HCT116 (cell line): ENCODE measurements around the gene CRB3. TPM values are rescaled to one million over a fixed set of nuclear protein-coding genes. Genes with fewer than 3 reads are reported as not detected.

Experiments
- ATAC-seq: fragments of 200-7000 bp; cut with Tn5 transposase; 2 replicates; pipeline ENCODE4 v1.9.1; 2020; ENCODE audit warnings: mild to moderate bottlenecking, moderate library complexity
- BruUV-seq: library from RNA; stranded (reverse); fragments of 400-500 nt; replicated peaks from 2 replicates; lab custom pipeline; 2021; lab: Mats Ljungman, UMichigan
- CTCF ChIA-PET: fragments of 300-600 bp; sonication (Branson Sonifier 250); formaldehyde crosslinking; loops from one replicate; lab custom pipeline; 2021; ENCODE audit warnings: antibody characterized with exemption; lab: Charles Lee
- POLR2A ChIA-PET: fragments of 300-600, 350-600 bp; sonication (Branson Sonifier 250); formaldehyde crosslinking; loops from one replicate; lab custom pipeline; 2021; ENCODE audit warnings: antibody characterized with exemption; lab: Charles Lee
- RAD21 ChIA-PET, 2 experiments: fragments of 300-600 bp; sonication (Branson Sonifier 250); formaldehyde crosslinking; loops; one replicate each; lab custom pipeline; 2023; ENCODE audit warnings: low total read pairs in 2 of 2; ENCODE audit not compliant: uncharacterized antibody in 2 of 2, unreplicated experiment in 2 of 2, low non-redundant PET in 1 of 2; lab: Charles Lee
- DNase-seq: peaks from one replicate; pipeline ENCODE4 v3.0.0-alpha.2; 2010; ENCODE audit warnings: low read depth, low spot score
- H2AFZ ChIP-seq: fragments of 200-600 bp; shearing (Covaris generic), sonication (generic); 2 replicates; pipeline ENCODE4 v1.6.1; 2017; ENCODE audit warnings: low read depth, mixed run types, mixed read lengths, antibody characterized with exemption, low read length; ENCODE audit not compliant: poor library complexity, severe bottlenecking
- H3K27ac ChIP-seq: 2 replicates; pipeline ENCODE4 v1.5.1; 2012; ENCODE audit warnings: low read depth, low read length
- H3K27me3 ChIP-seq: fragments of 200-600 bp; sonication (generic); 2 replicates; pipeline ENCODE4 v1.6.1; 2016; ENCODE audit warnings: mixed run types, low read length, mixed read lengths; ENCODE audit not compliant: insufficient read depth
- H3K36me3 ChIP-seq, 2 experiments: fragments of 200-500 bp in 1 of 2; fragments of 200-600 bp in 1 of 2; sonication (Bioruptor generic) in 1 of 2; sonication (generic) in 1 of 2; 2 replicates each; pipeline versions ENCODE4 v1.5.1 to v1.6.1; 2014 to 2016; ENCODE audit warnings: low read length in 2 of 2, inconsistent platforms in 1 of 2, mixed read lengths in 1 of 2, mixed run types in 1 of 2; ENCODE audit not compliant: insufficient read depth in 2 of 2, control insufficient read depth in 1 of 2
- H3K4me1 ChIP-seq, 2 experiments: fragments of 200-600 bp in 1 of 2; sonication (generic) in 1 of 2; 2 replicates each; pipeline versions ENCODE4 v1.5.1 to v1.6.1; 2012 to 2017; ENCODE audit warnings: low read length in 2 of 2, inconsistent platforms in 1 of 2, mild to moderate bottlenecking in 1 of 2, mixed read lengths in 1 of 2, mixed run types in 1 of 2, moderate library complexity in 1 of 2; ENCODE audit not compliant: insufficient read depth in 2 of 2, control insufficient read depth in 1 of 2
- H3K4me2 ChIP-seq: fragments of 200-600 bp; sonication (generic); 2 replicates; pipeline ENCODE4 v1.6.1; 2017; ENCODE audit warnings: mixed run types, low read length, mixed read lengths
- H3K4me3 ChIP-seq, 2 experiments: fragments of 200-600 bp in 1 of 2; sonication (generic) in 1 of 2; replicated peaks in 1 of 2; 2 replicates each; pipeline ENCODE4 v1.5.1; 2011 to 2016; ENCODE audit warnings: low read length in 2 of 2, control low read depth in 1 of 2, low read depth in 1 of 2, mild to moderate bottlenecking in 1 of 2, mixed read lengths in 1 of 2, mixed run types in 1 of 2
- H3K79me2 ChIP-seq: fragments of 200-600 bp; sonication (generic); 2 replicates; pipeline ENCODE4 v1.6.1; 2017; ENCODE audit warnings: mild to moderate bottlenecking, mixed run types, low read length, moderate library complexity, mixed read lengths; ENCODE audit not compliant: insufficient read depth
- H3K9ac ChIP-seq: fragments of 200-600 bp; sonication (generic); 2 replicates; pipeline ENCODE4 v1.6.1; 2016; ENCODE audit warnings: low read length, mixed read lengths
- H3K9me2 ChIP-seq: fragments of 200-600 bp; sonication (generic), shearing (Covaris generic); 2 replicates; pipeline ENCODE4 v1.6.1; 2017; ENCODE audit warnings: mixed run types, mild to moderate bottlenecking, moderate library complexity; ENCODE audit not compliant: insufficient read depth
- H3K9me3 ChIP-seq, 2 experiments: fragments of 200-500 bp in 1 of 2; fragments of 200-600 bp in 1 of 2; sonication (Bioruptor generic) in 1 of 2; sonication (generic) in 1 of 2; 2 replicates each; pipeline ENCODE4 v1.6.1; 2014 to 2017; ENCODE audit warnings: low read length in 2 of 2, mixed read lengths in 2 of 2, inconsistent platforms in 1 of 2, low read depth in 1 of 2, mild to moderate bottlenecking in 1 of 2, mixed run types in 1 of 2, moderate library complexity in 1 of 2; ENCODE audit not compliant: control insufficient read depth in 1 of 2, insufficient read depth in 1 of 2
- H4K20me1 ChIP-seq: fragments of 200-600 bp; sonication (generic), shearing (Covaris generic); 2 replicates; pipeline ENCODE4 v1.6.1; 2017; ENCODE audit warnings: mixed run types, mild to moderate bottlenecking, moderate library complexity; ENCODE audit not compliant: insufficient read depth
- CBX3 ChIP-seq: IDR thresholded peaks from 2 replicates; pipeline ENCODE4 v1.6.1; 2012; ENCODE audit warnings: low read depth
- CEBPB ChIP-seq: IDR thresholded peaks from 2 replicates; pipeline ENCODE4 v1.6.1; 2012; ENCODE audit warnings: low read depth
- EGR1 ChIP-seq: IDR thresholded peaks from 2 replicates; pipeline ENCODE4 v1.6.1; 2012; ENCODE audit warnings: low read depth
- ELF1 ChIP-seq: IDR thresholded peaks from 2 replicates; pipeline ENCODE4 v1.6.1; 2012; ENCODE audit warnings: low read depth, borderline replicate concordance
- EZH2 ChIP-seq: fragments of 200-600 bp; sonication (generic); IDR thresholded peaks from 2 replicates; pipeline ENCODE4 v1.6.1; 2017; ENCODE audit warnings: antibody characterized with exemption, mixed run types
- EZH2phosphoT487 ChIP-seq: fragments of 200-600 bp; IDR thresholded peaks from 2 replicates; pipeline ENCODE4 v1.6.1; 2018; ENCODE audit warnings: antibody characterized with exemption, borderline replicate concordance
- FOSL1 ChIP-seq: IDR thresholded peaks from 2 replicates; pipeline ENCODE4 v1.6.1; 2012; ENCODE audit warnings: low read depth
- POLR2AphosphoS5 ChIP-seq: IDR thresholded peaks from 2 replicates; pipeline ENCODE4 v1.6.1; 2011; ENCODE audit warnings: mild to moderate bottlenecking, low read depth, low read length, moderate library complexity
- RAD21 ChIP-seq: IDR thresholded peaks from 2 replicates; pipeline ENCODE4 v1.6.1; 2012; ENCODE audit warnings: low read depth, mild to moderate bottlenecking
- SIN3A ChIP-seq: IDR thresholded peaks from 2 replicates; pipeline ENCODE4 v1.6.1; 2012; ENCODE audit warnings: low read depth
- SP1 ChIP-seq: IDR thresholded peaks from 2 replicates; pipeline ENCODE4 v1.6.1; 2012; ENCODE audit warnings: low read depth
- SRF ChIP-seq: IDR thresholded peaks from 2 replicates; pipeline ENCODE4 v1.6.1; 2012; ENCODE audit warnings: low read depth
- TCF7L2 ChIP-seq: IDR thresholded peaks from 2 replicates; pipeline ENCODE4 v1.7.0; 2011; ENCODE audit warnings: borderline replicate concordance, inconsistent platforms; ENCODE audit not compliant: insufficient read depth, insufficient read length; ENCODE audit errors: extremely low read depth
- YY1 ChIP-seq: IDR thresholded peaks from 2 replicates; pipeline ENCODE4 v1.6.1; 2011; ENCODE audit warnings: low read length, low read depth, moderate library complexity, mild to moderate bottlenecking; ENCODE audit not compliant: insufficient replicate concordance; ENCODE audit errors: extremely low read depth
- ZFX ChIP-seq: fragments of 450-650 bp; IDR thresholded peaks from 2 replicates; pipeline ENCODE4 v1.6.1; 2017
- intact Hi-C: fragments of 100-400 bp; cut with micrococcal nuclease; formaldehyde crosslinking; loops from 2 replicates; pipeline ENCODE4 v1.10.0; 2022
- total RNA-seq: library from RNA; stranded (reverse); gene quantifications from one replicate; pipeline ENCODE4 v1.2.1, GENCODE V29; 2021; ENCODE audit not compliant: unreplicated experiment
- TF ChIP-seq, protein P1 (sequence below): IDR thresholded peaks from 2 replicates; pipeline ENCODE4 v1.6.1; 2012; ENCODE audit warnings: low read depth
- TF ChIP-seq, protein P2 (sequence below): IDR thresholded peaks from 2 replicates; pipeline ENCODE4 v1.6.1; 2012
- TF ChIP-seq, protein P3 (sequence below), 3 experiments: fragments of 200-600 bp in 1 of 3; sonication (generic) in 1 of 3; IDR thresholded peaks in 2 of 3; conservative IDR thresholded peaks in 1 of 3; 2 replicates each; pipeline ENCODE4 v1.5.1; 2012 to 2017; ENCODE audit warnings: low read depth in 2 of 3, low read length in 2 of 3, antibody characterized with exemption in 1 of 3, borderline replicate concordance in 1 of 3, control low read depth in 1 of 3, mild to moderate bottlenecking in 1 of 3, mixed read lengths in 1 of 3, mixed run types in 1 of 3, moderate library complexity in 1 of 3; ENCODE audit not compliant: insufficient read depth in 1 of 3
- TF ChIP-seq, protein P4 (sequence below): IDR thresholded peaks from 2 replicates; pipeline ENCODE4 v1.6.1; 2011; ENCODE audit warnings: mild to moderate bottlenecking, low read length, moderate library complexity; ENCODE audit not compliant: insufficient replicate concordance; ENCODE audit errors: extremely low read depth

The CRB3 gene
- total RNA-seq, 1 experiment from 2014 or later: 40.5 TPM

DNA sequence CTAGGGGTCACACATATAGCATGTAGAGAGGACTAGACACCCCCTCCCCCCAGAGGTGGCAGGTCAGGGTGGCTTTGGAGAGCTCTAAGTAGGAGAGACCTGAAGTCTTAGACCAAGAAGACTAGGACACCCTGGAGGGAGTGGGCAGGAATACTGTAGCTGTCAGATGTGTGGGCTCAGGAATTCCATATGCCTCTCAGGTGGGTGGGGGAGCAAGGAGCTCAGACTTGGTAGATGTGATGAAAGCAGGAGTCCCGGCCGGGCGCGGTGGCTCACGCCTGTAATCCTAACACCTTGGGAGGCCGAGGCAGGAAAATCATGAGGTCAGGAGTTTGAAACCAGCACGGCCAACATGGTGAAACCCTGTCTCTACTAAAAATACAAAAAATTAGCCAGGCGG, 1.6 kb downstream of the CRB3 start:
- H4K20me1 ChIP-seq: no peaks in the 10 kb centered on the region
- no peak overlapping the region; the same call in 1 of the 2 replicates for H3K9ac ChIP-seq
- BruUV-seq: no TSS peak
- no peaks in the 10 kb centered on the region for H3K9me3 ChIP-seq
- H2AFZ ChIP-seq: no peak overlapping the region
- TF ChIP-seq YY1 (no peak), ZFX (no peak), TCF7L2 (no peak), CEBPB (no peak), POLR2AphosphoS5 (no peak), ELF1 (no peak), EZH2phosphoT487 (no peak), SIN3A (no peak), CBX3 (no peak), RAD21 (no peak), EGR1 (no peak), FOSL1 (no peak), SP1 (no peak), SRF (no peak), EZH2 (no peak)
- TF ChIP-seq, protein P1, sequence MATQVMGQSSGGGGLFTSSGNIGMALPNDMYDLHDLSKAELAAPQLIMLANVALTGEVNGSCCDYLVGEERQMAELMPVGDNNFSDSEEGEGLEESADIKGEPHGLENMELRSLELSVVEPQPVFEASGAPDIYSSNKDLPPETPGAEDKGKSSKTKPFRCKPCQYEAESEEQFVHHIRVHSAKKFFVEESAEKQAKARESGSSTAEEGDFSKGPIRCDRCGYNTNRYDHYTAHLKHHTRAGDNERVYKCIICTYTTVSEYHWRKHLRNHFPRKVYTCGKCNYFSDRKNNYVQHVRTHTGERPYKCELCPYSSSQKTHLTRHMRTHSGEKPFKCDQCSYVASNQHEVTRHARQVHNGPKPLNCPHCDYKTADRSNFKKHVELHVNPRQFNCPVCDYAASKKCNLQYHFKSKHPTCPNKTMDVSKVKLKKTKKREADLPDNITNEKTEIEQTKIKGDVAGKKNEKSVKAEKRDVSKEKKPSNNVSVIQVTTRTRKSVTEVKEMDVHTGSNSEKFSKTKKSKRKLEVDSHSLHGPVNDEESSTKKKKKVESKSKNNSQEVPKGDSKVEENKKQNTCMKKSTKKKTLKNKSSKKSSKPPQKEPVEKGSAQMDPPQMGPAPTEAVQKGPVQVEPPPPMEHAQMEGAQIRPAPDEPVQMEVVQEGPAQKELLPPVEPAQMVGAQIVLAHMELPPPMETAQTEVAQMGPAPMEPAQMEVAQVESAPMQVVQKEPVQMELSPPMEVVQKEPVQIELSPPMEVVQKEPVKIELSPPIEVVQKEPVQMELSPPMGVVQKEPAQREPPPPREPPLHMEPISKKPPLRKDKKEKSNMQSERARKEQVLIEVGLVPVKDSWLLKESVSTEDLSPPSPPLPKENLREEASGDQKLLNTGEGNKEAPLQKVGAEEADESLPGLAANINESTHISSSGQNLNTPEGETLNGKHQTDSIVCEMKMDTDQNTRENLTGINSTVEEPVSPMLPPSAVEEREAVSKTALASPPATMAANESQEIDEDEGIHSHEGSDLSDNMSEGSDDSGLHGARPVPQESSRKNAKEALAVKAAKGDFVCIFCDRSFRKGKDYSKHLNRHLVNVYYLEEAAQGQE: no peak
- TF ChIP-seq, protein P2, sequence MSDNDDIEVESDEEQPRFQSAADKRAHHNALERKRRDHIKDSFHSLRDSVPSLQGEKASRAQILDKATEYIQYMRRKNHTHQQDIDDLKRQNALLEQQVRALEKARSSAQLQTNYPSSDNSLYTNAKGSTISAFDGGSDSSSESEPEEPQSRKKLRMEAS: no peak
- TF ChIP-seq, protein P3, sequence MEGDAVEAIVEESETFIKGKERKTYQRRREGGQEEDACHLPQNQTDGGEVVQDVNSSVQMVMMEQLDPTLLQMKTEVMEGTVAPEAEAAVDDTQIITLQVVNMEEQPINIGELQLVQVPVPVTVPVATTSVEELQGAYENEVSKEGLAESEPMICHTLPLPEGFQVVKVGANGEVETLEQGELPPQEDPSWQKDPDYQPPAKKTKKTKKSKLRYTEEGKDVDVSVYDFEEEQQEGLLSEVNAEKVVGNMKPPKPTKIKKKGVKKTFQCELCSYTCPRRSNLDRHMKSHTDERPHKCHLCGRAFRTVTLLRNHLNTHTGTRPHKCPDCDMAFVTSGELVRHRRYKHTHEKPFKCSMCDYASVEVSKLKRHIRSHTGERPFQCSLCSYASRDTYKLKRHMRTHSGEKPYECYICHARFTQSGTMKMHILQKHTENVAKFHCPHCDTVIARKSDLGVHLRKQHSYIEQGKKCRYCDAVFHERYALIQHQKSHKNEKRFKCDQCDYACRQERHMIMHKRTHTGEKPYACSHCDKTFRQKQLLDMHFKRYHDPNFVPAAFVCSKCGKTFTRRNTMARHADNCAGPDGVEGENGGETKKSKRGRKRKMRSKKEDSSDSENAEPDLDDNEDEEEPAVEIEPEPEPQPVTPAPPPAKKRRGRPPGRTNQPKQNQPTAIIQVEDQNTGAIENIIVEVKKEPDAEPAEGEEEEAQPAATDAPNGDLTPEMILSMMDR (IDR thresholded peaks at IDR 0.05 in 2 of 3, conservative IDR thresholded peaks at IDR 0.05 in 1 of 3; ENCODE audit: borderline replicate concordance in 1 of 3, insufficient read depth in 1 of 3, low read depth in 2 of 3, low read length in 2 of 3): no peak
- TF ChIP-seq, protein P4, sequence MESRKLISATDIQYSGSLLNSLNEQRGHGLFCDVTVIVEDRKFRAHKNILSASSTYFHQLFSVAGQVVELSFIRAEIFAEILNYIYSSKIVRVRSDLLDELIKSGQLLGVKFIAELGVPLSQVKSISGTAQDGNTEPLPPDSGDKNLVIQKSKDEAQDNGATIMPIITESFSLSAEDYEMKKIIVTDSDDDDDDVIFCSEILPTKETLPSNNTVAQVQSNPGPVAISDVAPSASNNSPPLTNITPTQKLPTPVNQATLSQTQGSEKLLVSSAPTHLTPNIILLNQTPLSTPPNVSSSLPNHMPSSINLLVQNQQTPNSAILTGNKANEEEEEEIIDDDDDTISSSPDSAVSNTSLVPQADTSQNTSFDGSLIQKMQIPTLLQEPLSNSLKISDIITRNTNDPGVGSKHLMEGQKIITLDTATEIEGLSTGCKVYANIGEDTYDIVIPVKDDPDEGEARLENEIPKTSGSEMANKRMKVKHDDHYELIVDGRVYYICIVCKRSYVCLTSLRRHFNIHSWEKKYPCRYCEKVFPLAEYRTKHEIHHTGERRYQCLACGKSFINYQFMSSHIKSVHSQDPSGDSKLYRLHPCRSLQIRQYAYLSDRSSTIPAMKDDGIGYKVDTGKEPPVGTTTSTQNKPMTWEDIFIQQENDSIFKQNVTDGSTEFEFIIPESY: no peak
- CTCF ChIA-PET: no interaction called here
- H3K4me1 ChIP-seq: peaks cover 11 to 17% of the 10 kb centered on the region in 2 experiments; a peak in 3 of 4 replicates
- ATAC-seq (no peak), DNase-seq (no peak)
- RAD21 ChIA-PET: no interaction called here
- POLR2A ChIA-PET: no interaction called here
- intact Hi-C loops: no loop called here
- no peak overlapping the region for H3K27ac ChIP-seq
- no peaks in the 10 kb centered on the region for H3K27me3 ChIP-seq
- peak overlapping the region in 1 of 2 experiments; percentile 95; a peak in 1 of 4 replicates for H3K4me3 ChIP-seq
- H3K79me2 ChIP-seq: peaks cover 14% of the 10 kb centered on the region
- H3K9me2 ChIP-seq: no peaks in the 10 kb centered on the region
- H3K36me3 ChIP-seq: peaks cover 0 to 10% of the 10 kb centered on the region in 2 experiments; a peak in 2 of 4 replicates
- H3K4me2 ChIP-seq: peak overlapping the region; percentile 93
